ENCODE data around the gene TXNL4B. TPM values are rescaled to one million over a fixed set of nuclear protein-coding genes. Genes with fewer than 3 reads are reported as not detected.
A peak's percentile ranks its signal among the peaks of the same experiment; 100 is the strongest.

TXNL4B gene
- total RNA-seq, 1 experiment from 2014 or later: 7.7 TPM

DNA sequence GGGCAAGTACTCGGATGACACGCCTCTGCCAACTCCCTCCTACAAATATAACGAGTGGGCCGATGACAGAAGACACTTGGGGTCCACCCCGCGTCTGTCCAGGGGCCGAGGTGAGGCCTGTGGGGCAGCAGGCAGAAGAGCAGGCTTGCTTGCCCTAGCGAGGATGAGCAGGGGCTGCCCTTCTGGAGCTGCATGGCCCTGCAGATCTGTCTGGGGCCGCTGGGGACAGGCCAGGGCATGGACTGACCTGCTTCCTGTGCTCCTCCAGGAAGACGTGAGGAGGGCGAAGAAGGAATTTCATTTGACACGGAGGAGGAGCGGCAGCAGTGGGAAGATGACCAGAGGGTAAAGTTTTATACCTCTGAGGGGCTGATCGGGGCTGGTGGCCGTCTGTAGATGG lies 5.5 kb upstream of the TXNL4B start:
- H3K4me1 ChIP-seq (ENCODE audit: control insufficient read depth, insufficient read depth, low read length): peaks cover 12% of the 10 kb centered on the region
- H3K27me3 ChIP-seq (ENCODE audit: control insufficient read depth, insufficient read depth, low read length): no peaks in the 10 kb centered on the region
- no peak overlapping the region for H3K4me3 ChIP-seq (ENCODE audit: low read depth in 2 of 2, low read length in 2 of 2)
- H3K27ac ChIP-seq (ENCODE audit: low read length): no peak overlapping the region
- ATAC-seq (peak; percentile 65), DNase-seq (ENCODE audit: low read depth, low spot score) (no peak)
- CTCF ChIA-PET: interaction anchor here (0.9 kb wide), 1 partner anchor 16 kb away, joined by 3 read pairs; no protein-coding TSS in a partner anchor
- POLR2A ChIA-PET: no interaction called here
- in situ Hi-C loops (cut with HindIII; ENCODE audit: low pct_unique_long_range_greater_than_20kb, low sequenced_read_pairs): no loop called here
- H3K36me3 ChIP-seq (ENCODE audit: control insufficient read depth, insufficient read depth, low read length): peaks cover 7% of the 10 kb centered on the region
- no peaks in the 10 kb centered on the region for H3K9me3 ChIP-seq (ENCODE audit: control insufficient read depth, insufficient read depth, low read depth, low read length)
- BruUV-seq (replicated peaks): no TSS peak
- TF ChIP-seq REST (IDR thresholded peaks at IDR 0.05; ENCODE audit: insufficient read depth in 1 of 2, low read depth in 2 of 2, low read length in 1 of 2): no peak
- TF ChIP-seq TCF7L2 (IDR thresholded peaks at IDR 0.05; ENCODE audit: low read depth, low read length): no peak
- TF ChIP-seq POLR2AphosphoS5 (IDR thresholded peaks at IDR 0.05; ENCODE audit: low read depth, low read length): no peak
- intact Hi-C loops (cut with micrococcal nuclease; ENCODE audit: unreplicated experiment): no loop called here

DNA sequence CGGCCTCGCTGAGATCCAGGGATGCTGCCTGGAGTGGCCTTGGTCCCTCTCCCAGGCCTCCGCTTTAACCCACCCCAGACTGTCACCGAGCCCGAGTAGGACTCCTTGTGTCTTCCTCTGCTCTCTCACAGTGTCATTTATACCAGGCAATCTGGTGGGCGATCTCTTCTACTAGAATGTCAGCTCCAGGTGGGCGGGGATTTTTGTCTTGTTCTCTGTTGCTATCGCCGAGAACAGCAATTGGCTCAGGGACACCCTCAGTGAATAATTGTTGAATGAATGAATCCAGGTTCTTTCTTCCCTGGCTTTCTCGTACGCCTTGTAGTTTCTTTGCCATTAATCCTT lies 818 bp upstream of the TXNL4B start:
- ChIA-PET POLR2A (interaction anchor here (0.6 kb wide), 1 partner anchor 58 kb away, joined by 5 read pairs; no protein-coding TSS in a partner anchor), CTCF (no interaction called here)
- H3K4me3 ChIP-seq (ENCODE audit: low read depth in 2 of 2, low read length in 2 of 2): peak overlapping the region; percentile 83 to 99
- peaks cover 8% of the 10 kb centered on the region for H3K36me3 ChIP-seq (ENCODE audit: control insufficient read depth, insufficient read depth, low read length)
- DNase-seq (ENCODE audit: low read depth, low spot score) (no peak), ATAC-seq (peak; percentile 4; the same call in 1 of the 2 replicates)
- H3K27me3 ChIP-seq (ENCODE audit: control insufficient read depth, insufficient read depth, low read length): no peaks in the 10 kb centered on the region
- H3K9me3 ChIP-seq (ENCODE audit: control insufficient read depth, insufficient read depth, low read depth, low read length): no peaks in the 10 kb centered on the region
- in situ Hi-C loops (cut with HindIII; ENCODE audit: low pct_unique_long_range_greater_than_20kb, low sequenced_read_pairs): no loop called here
- intact Hi-C loops (cut with micrococcal nuclease; ENCODE audit: unreplicated experiment): no loop called here
- H3K27ac ChIP-seq (ENCODE audit: low read length): peak overlapping the region; percentile 91
- TF ChIP-seq CTCF (IDR thresholded peaks at IDR 0.05) (no peak), SIN3A (IDR thresholded peaks at IDR 0.05; ENCODE audit: borderline replicate concordance, insufficient read depth, low read depth, low read length) (no peak), POLR2AphosphoS5 (IDR thresholded peaks at IDR 0.05; ENCODE audit: low read depth, low read length) (no peak), TCF7L2 (IDR thresholded peaks at IDR 0.05; ENCODE audit: low read depth, low read length) (no peak), REST (IDR thresholded peaks at IDR 0.05; ENCODE audit: insufficient read depth in 1 of 2, low read depth in 2 of 2, low read length in 1 of 2) (no peak)
- BruUV-seq (replicated peaks): no TSS peak
- peaks cover 15% of the 10 kb centered on the region for H3K4me1 ChIP-seq (ENCODE audit: control insufficient read depth, insufficient read depth, low read length)

Measured in Panc1 (cell line).